ENCODE data around the gene GMDS. TPM values are rescaled to one million over a fixed set of nuclear protein-coding genes. Genes with fewer than 3 reads are reported as not detected.

Gene GMDS
- total and polyA plus RNA-seq, 2 donors (not counting 3 experiments of a cell fraction or from before 2014, with no cell fraction given): 9.8 to 23.5 TPM

DNA sequence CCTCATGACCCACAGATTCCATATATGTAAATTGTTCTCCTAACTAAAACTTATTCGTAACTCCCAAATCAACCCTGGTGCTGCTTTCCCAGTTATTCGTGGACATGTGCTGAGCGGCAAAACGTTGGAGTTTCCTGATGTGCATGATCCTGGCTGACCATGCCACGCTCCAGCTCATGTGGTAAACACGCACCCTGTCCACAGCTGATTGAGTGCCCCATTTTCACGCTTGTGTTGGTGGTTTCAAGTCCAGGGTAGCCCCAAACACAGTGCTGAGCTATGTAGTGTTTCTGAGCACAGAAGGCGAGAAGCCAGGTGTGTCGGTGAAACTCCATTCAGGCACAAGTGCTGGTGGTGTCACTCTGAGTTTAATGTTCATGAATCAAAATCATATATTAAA, 654.8 kb downstream of the GMDS start:
- TF ChIP-seq EZH2 (IDR thresholded peaks at IDR 0.05; ENCODE audit: borderline replicate concordance, low read depth, low read length, severe bottlenecking) (no peak), GATA2 (IDR thresholded peaks at IDR 0.05; ENCODE audit: insufficient read depth, insufficient read length, low read depth, low read length) (no peak), POLR2A (IDR thresholded peaks at IDR 0.05; ENCODE audit: low read depth, low read length) (no peak), JUN (IDR thresholded peaks at IDR 0.05; ENCODE audit: borderline replicate concordance, insufficient read depth, insufficient read length, low read depth) (no peak), POLR2AphosphoS5 (IDR thresholded peaks at IDR 0.05; ENCODE audit: insufficient read depth, low read depth, low read length) (no peak), FOS (IDR thresholded peaks at IDR 0.05; ENCODE audit: borderline replicate concordance, insufficient read depth, low read length) (no peak), MYC (IDR thresholded peaks at IDR 0.05; ENCODE audit: low read depth, low read length) (no peak)
- TF ChIP-seq, protein P1, sequence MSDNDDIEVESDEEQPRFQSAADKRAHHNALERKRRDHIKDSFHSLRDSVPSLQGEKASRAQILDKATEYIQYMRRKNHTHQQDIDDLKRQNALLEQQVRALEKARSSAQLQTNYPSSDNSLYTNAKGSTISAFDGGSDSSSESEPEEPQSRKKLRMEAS (IDR thresholded peaks at IDR 0.05; ENCODE audit: insufficient read depth, insufficient read length): no peak
- TF ChIP-seq, protein P2, sequence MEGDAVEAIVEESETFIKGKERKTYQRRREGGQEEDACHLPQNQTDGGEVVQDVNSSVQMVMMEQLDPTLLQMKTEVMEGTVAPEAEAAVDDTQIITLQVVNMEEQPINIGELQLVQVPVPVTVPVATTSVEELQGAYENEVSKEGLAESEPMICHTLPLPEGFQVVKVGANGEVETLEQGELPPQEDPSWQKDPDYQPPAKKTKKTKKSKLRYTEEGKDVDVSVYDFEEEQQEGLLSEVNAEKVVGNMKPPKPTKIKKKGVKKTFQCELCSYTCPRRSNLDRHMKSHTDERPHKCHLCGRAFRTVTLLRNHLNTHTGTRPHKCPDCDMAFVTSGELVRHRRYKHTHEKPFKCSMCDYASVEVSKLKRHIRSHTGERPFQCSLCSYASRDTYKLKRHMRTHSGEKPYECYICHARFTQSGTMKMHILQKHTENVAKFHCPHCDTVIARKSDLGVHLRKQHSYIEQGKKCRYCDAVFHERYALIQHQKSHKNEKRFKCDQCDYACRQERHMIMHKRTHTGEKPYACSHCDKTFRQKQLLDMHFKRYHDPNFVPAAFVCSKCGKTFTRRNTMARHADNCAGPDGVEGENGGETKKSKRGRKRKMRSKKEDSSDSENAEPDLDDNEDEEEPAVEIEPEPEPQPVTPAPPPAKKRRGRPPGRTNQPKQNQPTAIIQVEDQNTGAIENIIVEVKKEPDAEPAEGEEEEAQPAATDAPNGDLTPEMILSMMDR (IDR thresholded peaks at IDR 0.05; ENCODE audit: extremely low read depth in 1 of 2, insufficient read depth in 1 of 2, low read depth in 1 of 2, low read length in 2 of 2): no peak
- H3K36me3 ChIP-seq (ENCODE audit: control insufficient read depth in 2 of 2, extremely low read depth in 1 of 2, insufficient read depth in 2 of 2, low read length in 2 of 2): no peaks in the 10 kb centered on the region
- H2AFZ ChIP-seq (ENCODE audit: low read depth, low read length): no peak overlapping the region
- ChIA-PET POLR2A (no interaction called here), CTCF (no interaction called here)
- FAIRE-seq: no peak
- H3K9ac ChIP-seq (replicated peaks; ENCODE audit: extremely low read depth, insufficient read depth, low read length): no peak overlapping the region
- no TSS peak for BruUV-seq (replicated peaks)
- H3K27ac ChIP-seq (ENCODE audit: insufficient read depth, low read depth, low read length): no peak overlapping the region
- dilution Hi-C loops (cut with MboI; ENCODE audit: extremely low pct_ligation_motif_present, low sequenced_read_pairs): no loop called here
- no peak for DNase-seq (ENCODE audit: low read depth, low spot score)
- no peak overlapping the region for H3K4me3 ChIP-seq (replicated peaks in 1 of 3; ENCODE audit: insufficient read depth in 1 of 3, low read depth in 1 of 3, low read length in 3 of 3)
- no peaks in the 10 kb centered on the region for H3K79me2 ChIP-seq (ENCODE audit: control insufficient read depth, insufficient read depth, low read length)
- H3K4me1 ChIP-seq (ENCODE audit: control insufficient read depth, extremely low read depth, insufficient read depth, low read length): no peaks in the 10 kb centered on the region
- no peaks in the 10 kb centered on the region for H3K9me3 ChIP-seq (replicated peaks; ENCODE audit: control insufficient read depth, insufficient read depth, low read length)
- H3K4me2 ChIP-seq (ENCODE audit: insufficient read depth, low read length): no peak overlapping the region
- no peaks in the 10 kb centered on the region for H4K20me1 ChIP-seq (replicated peaks; ENCODE audit: control insufficient read depth, extremely low read depth, insufficient read depth, low read length)
- H3K27me3 ChIP-seq (ENCODE audit: control insufficient read depth in 2 of 2, insufficient read depth in 2 of 2, low read length in 2 of 2): peaks cover 0 to 1% of the 10 kb centered on the region in 2 experiments
- H3K9me1 ChIP-seq (replicated peaks; ENCODE audit: control insufficient read depth, extremely low read depth, insufficient read depth, low read length): no peaks in the 10 kb centered on the region
- intact Hi-C loops (cut with micrococcal nuclease): no loop called here

All from endothelial cell of umbilical vein (primary cell).